HG03280 (cell line): ENCODE measurements around the gene IFNA17.
"Not testable (repeated sequence)": the region's sequence is repeated elsewhere in the genome, so short reads cannot be mapped to it uniquely, and the experiment has no call there.

Source experiments
- ATAC-seq: cut with Tn5 transposase; IDR thresholded peaks from one replicate; pipeline ENCODE4 v1.9.1; 2021; ENCODE audit warnings: mild to moderate bottlenecking, moderate library complexity; ENCODE audit not compliant: unreplicated experiment

Gene IFNA17

DNA sequence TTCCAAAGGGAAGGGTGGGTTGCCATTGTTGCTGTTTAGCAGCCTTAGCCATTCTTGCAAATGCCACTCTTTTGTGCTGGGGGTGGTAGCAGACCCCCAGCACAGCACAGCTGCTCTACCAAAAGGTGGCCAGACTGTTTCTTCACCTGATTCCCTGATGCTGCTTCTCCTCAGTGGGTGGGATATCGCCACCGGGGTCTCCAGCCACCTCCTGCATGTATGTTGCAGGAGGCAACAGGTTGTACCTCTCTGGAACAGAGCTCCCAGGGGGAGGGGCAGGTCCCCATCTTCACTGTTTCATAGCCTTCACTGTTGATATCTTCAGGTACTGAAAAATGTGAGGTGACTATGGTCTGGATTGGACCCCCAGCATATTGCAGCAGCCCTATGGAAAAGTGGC is 17.2 kb downstream of the IFNA17 start:
- not testable (repeated sequence) for ATAC-seq

DNA sequence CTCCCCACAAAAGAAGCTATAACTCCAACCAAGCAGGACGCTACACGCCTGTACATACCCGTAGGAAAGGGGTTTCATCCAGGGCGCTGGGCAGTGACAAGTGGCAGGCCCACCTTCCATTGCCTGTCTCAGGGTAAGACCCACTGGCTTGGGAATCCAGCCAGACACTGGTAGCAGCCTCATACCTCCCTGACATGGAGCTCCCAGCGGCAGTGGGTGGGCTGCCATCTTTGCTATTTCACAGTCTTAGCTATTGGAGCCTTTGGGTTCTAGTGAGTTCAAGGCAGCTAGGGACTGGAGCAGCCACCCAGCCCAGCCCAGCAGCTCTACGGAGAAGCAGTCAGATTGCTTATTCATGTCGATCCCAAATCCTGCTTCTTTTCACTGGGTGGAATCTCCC is 17.7 kb downstream of the IFNA17 start:
- no peak for ATAC-seq

DNA sequence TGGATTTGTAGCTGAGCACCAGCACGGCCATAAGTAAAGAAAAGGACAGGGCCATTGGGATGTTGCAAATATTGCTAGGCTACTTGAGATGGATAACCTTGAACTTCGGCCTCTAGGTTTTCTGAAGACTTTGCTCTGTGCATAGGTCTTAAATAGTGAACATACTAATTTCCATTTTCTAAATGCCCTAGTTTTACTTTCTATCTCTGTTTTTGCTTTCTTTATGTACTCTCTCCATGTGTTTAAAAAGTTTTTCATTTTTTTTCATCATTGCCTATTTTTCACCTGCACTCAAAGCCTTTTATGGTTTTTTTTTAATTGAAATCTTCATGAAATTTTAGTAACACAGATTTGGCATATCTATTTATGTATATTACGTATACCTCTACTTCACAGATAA is 21.0 kb downstream of the IFNA17 start, which contains the start of gene IFNA10:
TSS of gene IFNA10 (minus strand) at position 101 of the 400 bp plus-strand sequence. CDS start at position 55, 46 bp downstream.
- ATAC-seq = not testable (repeated sequence)

DNA sequence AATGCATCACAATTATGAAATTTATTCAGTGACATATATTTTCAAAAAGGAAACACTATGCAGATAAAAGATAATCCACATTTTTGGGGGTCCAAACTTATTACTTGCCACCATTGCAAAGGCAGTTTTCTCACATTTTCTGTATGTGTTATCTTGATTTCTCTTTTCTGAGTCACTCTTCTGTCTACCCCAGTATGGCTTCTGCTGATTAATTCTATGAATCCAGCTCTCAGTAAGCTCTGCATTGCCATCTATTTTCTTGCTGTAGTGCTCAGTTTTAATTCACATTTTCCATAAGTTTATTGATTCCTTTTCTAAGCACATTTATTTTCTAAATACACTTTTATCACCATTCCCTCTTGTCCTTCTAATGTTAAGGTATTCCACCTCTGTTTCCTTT is 22.8 kb downstream of the IFNA17 start:
- ATAC-seq = no peak

DNA sequence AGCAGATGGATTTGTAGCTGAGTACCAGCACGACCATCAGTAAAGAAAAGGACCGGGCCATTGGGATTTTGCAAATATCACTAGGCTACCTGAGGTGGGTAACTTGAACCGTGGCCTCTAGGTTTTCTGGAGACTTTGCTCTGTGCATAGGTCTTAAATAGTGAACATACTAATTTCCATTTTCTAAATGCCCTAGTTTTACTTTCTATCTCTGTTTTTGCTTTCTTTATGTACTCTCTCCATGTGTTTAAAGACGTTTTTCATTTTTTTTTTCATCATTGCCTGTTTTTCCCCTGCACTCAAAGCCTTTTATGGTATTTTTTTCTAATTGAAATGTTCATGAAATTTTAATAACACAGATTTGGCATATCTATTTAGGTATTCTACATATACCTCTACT is 25.9 kb downstream of the IFNA17 start, which contains the start of gene IFNA7:
TSS of gene IFNA7 (minus strand) at position 101 of the 400 bp plus-strand sequence. CDS start at position 61, 40 bp downstream.
- ATAC-seq = not testable (repeated sequence)

DNA sequence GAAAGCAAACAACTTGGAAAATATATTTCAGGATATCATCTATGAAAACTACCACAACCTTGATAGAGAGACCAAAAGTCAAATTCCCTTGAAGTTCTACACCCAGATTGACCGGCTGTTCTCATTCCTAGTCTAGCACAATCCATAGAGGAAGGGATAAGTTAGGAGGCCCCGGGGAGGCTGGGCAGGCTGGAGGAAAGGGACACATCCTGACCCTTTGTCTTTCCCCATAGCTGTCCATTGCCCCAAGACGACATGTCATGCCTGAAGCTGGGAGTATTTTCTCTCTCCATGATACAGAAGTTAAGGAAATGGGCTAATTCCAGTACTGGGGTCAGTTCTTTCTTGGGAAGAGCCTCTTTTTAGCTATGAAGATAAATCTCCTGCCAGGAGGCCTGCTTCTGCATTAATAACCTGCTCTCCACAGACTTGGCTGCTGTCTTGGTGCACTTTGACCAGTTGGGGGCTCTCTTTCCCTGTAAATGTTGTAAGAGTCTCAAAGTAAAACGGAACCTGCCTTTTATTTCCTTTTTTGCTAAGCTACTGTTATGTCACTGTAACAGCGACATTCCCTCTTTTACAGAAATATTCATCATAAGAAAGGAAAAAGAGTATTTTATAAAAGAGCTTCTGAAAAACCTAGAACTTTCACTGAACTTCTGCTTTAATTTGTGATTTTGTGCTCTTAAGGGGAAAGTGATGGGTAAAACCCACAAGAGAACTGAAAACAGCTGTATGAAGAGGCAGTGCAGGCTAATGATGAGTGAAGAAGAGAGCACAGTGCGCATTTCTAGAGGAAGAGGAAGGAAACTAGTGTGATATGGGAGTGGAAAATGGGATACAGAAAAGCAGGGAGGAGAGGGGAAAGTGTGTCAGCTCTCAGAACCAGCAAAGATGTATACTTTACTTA is 32.9 kb downstream of the IFNA17 start:
- peak; percentile 88 for ATAC-seq

DNA sequence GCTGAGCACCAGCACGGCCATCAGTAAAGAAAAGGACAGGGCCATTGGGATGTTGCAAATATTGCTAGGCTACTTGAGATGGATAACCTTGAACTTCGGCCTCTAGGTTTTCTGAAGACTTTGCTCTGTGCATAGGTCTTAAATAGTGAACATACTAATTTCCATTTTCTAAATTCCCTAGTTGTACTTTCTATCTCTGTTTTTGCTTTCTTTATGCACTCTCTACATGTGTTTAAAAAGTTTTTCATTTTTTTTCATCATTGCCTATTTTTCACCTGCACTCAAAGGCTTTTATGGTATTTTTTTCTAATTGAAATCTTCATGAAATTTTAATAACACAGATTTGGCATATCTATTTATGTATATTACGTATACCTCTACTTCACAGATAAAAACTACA is 40.5 kb downstream of the IFNA17 start, which contains the start of gene IFNA4:
TSS of gene IFNA4 (minus strand) at position 101 of the 400 bp plus-strand sequence. CDS start at position 45, 56 bp downstream.
- ATAC-seq = not testable (repeated sequence)

DNA sequence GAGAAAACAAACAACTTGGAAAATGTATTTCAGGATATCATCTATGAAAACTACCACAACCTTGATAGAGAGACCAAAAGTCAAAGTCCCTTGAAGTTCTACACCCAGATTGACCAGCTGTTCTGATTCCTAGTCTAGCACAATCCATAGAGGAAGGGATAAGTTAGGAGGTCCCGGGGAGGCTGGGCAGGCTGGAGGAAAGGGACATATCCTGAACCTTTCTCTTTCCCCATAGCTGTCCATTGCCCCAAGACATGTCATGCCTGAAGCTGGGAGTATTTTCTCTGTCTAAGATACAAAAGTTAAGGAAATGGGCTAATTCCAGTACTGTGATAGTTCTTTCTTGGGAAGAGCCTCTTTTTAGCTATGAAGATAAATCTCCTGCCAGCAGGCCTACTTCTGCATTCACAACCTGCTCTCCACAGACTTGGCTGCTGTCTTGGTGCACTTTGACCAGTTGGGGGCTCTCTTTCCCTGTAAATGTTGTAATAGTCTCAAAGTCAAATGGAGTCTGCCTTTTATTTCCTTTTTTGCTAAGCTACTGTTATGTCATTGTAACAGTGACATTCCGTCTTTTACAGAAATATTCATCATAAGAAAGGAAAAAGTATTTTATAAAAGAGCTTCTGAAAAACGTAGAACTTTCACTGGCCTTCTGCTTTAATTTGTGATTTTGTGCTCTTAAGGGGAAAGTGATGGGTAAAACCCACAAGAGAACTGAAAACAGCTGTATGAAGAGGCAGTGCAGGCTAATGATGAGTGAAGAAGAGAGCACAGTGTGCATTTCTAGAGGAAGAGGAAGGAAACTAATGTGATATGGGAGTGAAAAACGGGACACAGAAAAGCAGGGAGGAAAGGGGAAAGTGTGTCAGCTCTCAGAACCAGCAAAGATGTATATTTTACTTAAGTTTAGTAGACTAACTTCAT is 44.9 kb downstream of the IFNA17 start:
- ATAC-seq = peak; percentile 93
